Measurements from ENCODE around the gene KRT12. TPM values are rescaled to one million over a fixed set of nuclear protein-coding genes. Genes with fewer than 3 reads are reported as not detected.
"Not testable (repeated sequence)": the region's sequence is repeated elsewhere in the genome, so short reads cannot be mapped to it uniquely, and the experiment has no call there.

Gene KRT12
- total RNA-seq, 1 donor from 2014 or later: not detected

DNA sequence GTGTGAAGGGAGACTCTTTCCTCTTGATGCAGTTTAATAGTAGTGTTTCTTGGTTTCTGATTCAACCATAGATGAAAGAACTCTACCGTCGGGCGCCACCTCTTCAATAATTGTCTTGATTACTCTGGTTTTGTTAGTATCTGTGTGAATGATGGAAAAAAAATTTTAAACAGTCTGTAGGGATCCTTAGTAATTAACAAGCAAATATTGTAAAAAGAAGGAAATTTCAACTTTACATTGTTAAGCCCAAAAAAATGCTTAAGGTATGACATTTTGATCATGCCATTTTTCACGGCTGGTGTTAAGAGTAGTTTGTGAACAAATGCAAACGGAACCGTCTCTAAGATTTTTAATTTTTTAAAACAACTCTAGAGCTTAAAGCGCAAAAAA is 48.7 kb downstream of the KRT12 start:
- Histone ChIP-seq H3K27ac (peak overlapping the region; percentile 88), H3K4me3 (peak overlapping the region; percentile 59 to 76), H3K36me3 (peaks cover 0 to 10% of the 10 kb centered on the region in 2 donors), H3K27me3 (no peaks in the 10 kb centered on the region), H3K4me1 (peaks cover 22% of the 10 kb centered on the region), H3K9me3 (no peaks in the 10 kb centered on the region)
- intact Hi-C loops (cut with DNase I): no loop called here
- no peak for DNase-seq (ENCODE audit: extremely low spot score in 2 of 2)
- TF ChIP-seq, protein P1, sequence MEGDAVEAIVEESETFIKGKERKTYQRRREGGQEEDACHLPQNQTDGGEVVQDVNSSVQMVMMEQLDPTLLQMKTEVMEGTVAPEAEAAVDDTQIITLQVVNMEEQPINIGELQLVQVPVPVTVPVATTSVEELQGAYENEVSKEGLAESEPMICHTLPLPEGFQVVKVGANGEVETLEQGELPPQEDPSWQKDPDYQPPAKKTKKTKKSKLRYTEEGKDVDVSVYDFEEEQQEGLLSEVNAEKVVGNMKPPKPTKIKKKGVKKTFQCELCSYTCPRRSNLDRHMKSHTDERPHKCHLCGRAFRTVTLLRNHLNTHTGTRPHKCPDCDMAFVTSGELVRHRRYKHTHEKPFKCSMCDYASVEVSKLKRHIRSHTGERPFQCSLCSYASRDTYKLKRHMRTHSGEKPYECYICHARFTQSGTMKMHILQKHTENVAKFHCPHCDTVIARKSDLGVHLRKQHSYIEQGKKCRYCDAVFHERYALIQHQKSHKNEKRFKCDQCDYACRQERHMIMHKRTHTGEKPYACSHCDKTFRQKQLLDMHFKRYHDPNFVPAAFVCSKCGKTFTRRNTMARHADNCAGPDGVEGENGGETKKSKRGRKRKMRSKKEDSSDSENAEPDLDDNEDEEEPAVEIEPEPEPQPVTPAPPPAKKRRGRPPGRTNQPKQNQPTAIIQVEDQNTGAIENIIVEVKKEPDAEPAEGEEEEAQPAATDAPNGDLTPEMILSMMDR (IDR thresholded peaks at IDR 0.05): no peak
- TF ChIP-seq POLR2AphosphoS5 (IDR thresholded peaks at IDR 0.05; ENCODE audit: insufficient read depth in 1 of 2, low read depth in 1 of 2) (no peak), POLR2A (IDR thresholded peaks at IDR 0.05) (no peak)

- H3K9me3 ChIP-seq: no peaks in the 10 kb centered on the region
- intact Hi-C loops (cut with DNase I): no loop called here
- H3K4me1 ChIP-seq: peaks cover 22% of the 10 kb centered on the region
- H3K27ac ChIP-seq: no peak overlapping the region
- TF ChIP-seq POLR2A (IDR thresholded peaks at IDR 0.05): no peak
- TF ChIP-seq, protein P1 (IDR thresholded peaks at IDR 0.05): no peak
- no peak for TF ChIP-seq POLR2AphosphoS5 (IDR thresholded peaks at IDR 0.05; ENCODE audit: insufficient read depth in 1 of 2, low read depth in 1 of 2)
- H3K4me3 ChIP-seq: no peak overlapping the region
- no peak for DNase-seq (ENCODE audit: extremely low spot score in 2 of 2)
- no peaks in the 10 kb centered on the region for H3K27me3 ChIP-seq
- H3K36me3 ChIP-seq: peaks cover 0 to 10% of the 10 kb centered on the region in 2 donors
Measured at GRCh38 chr17:40817103-40817682, 49.8 kb downstream of the KRT12 start.

DNA sequence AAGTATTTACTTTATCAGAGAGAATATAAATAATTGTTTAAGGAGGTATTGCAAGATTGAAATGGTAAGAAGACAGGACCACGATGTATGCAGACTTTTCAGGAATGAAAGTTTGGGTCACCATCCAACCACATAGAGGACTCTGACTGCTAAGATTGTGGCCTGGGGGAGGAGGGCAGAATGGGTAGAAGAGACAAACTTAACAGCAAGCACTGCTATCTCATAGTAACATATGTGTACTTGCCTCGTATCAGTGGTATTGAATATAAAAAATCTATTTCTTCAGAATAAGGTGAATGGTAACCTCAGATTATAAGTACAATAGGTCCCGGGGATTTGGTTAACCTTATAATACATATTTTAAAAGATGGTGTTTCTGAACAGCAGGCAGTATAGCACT is 50.5 kb downstream of the KRT12 start:
- no peak for DNase-seq (ENCODE audit: extremely low spot score in 2 of 2)
- TF ChIP-seq, protein P1 (IDR thresholded peaks at IDR 0.05): no peak
- no peak for TF ChIP-seq POLR2AphosphoS5 (IDR thresholded peaks at IDR 0.05; ENCODE audit: insufficient read depth in 1 of 2, low read depth in 1 of 2)
- no peak for TF ChIP-seq POLR2A (IDR thresholded peaks at IDR 0.05)

GRCh38 chr17:40815381-40815780 is 51.6 kb downstream of the KRT12 start:
- intact Hi-C loops (cut with DNase I): no loop called here
- Histone ChIP-seq H3K4me3 (no peak overlapping the region), H3K4me1 (peaks cover 20% of the 10 kb centered on the region), H3K9me3 (no peaks in the 10 kb centered on the region), H3K36me3 (peaks cover 0 to 4% of the 10 kb centered on the region in 2 donors), H3K27ac (no peak overlapping the region), H3K27me3 (no peaks in the 10 kb centered on the region)
- TF ChIP-seq POLR2AphosphoS5 (IDR thresholded peaks at IDR 0.05; ENCODE audit: insufficient read depth in 1 of 2, low read depth in 1 of 2): no peak
- no peak for TF ChIP-seq POLR2A (IDR thresholded peaks at IDR 0.05)
- TF ChIP-seq, protein P1 (IDR thresholded peaks at IDR 0.05): no peak
- DNase-seq (ENCODE audit: extremely low spot score in 2 of 2): no peak

More for the DNA sequence above, 50.5 kb downstream of the KRT12 start:
- H3K27me3 ChIP-seq: no peaks in the 10 kb centered on the region
- H3K9me3 ChIP-seq: no peaks in the 10 kb centered on the region
- H3K4me3 ChIP-seq: no peak overlapping the region
- H3K36me3 ChIP-seq: peaks cover 0 to 10% of the 10 kb centered on the region in 2 donors
- no peak overlapping the region for H3K27ac ChIP-seq
- peaks cover 22% of the 10 kb centered on the region for H3K4me1 ChIP-seq
- intact Hi-C loops (cut with DNase I): no loop called here

GRCh38 chr17:40814657-40815056 is 52.4 kb downstream of the KRT12 start:
- peaks cover 14% of the 10 kb centered on the region for H3K4me1 ChIP-seq
- intact Hi-C loops (cut with DNase I); H3K9me3 ChIP-seq; H3K27me3 ChIP-seq; H3K27ac ChIP-seq; H3K36me3 ChIP-seq; DNase-seq (ENCODE audit: extremely low spot score in 2 of 2); H3K4me3 ChIP-seq: not testable (repeated sequence)
